Measurements from ENCODE around the gene DMC1. TPM values are rescaled to one million over a fixed set of nuclear protein-coding genes. Genes with fewer than 3 reads are reported as not detected.
A peak's percentile ranks its signal among the peaks of the same experiment; 100 is the strongest.

DMC1 gene
- total and polyA plus RNA-seq, 4 donors, result 0.24 to 2.7 (median 1.8) TPM

DNA sequence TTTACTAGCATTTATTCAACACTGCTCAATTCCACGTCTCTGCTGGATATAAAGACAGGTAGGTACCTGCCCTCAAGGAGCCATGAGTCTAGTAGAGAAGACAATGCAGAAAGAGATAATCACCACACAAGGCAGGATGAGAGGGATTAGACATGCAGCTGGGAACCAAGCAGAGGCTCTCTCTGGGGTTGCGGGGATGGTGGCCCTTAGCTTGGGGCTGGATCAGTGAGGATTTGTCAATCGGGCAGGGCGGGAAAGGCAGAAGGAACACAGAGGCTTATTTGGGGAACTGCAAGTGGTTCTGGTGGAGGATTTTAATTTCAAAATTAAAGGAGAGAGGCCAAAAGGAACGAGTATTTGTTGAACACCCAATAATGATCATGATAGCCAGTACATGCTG, 8.5 kb upstream of the DMC1 start:
- Histone ChIP-seq H3K9me3 (ENCODE audit: control insufficient read depth in 4 of 4, insufficient read depth in 3 of 4, low read length in 3 of 4) (peaks cover 0 to 1% (median 0%) of the 10 kb centered on the region in 4 donors), H3K27ac (ENCODE audit: low read depth in 1 of 2, low read length in 1 of 2) (no peak overlapping the region), H3K4me1 (ENCODE audit: control insufficient read depth in 5 of 5, insufficient read depth in 5 of 5, low read length in 5 of 5) (no peaks in the 10 kb centered on the region), H3K9ac (ENCODE audit: insufficient read depth in 1 of 2, low read length in 2 of 2) (no peak overlapping the region), H3K27me3 (ENCODE audit: control insufficient read depth in 3 of 3, insufficient read depth in 3 of 3, low read length in 2 of 3) (no peaks in the 10 kb centered on the region), H3K36me3 (ENCODE audit: control insufficient read depth in 4 of 4, insufficient read depth in 4 of 4, low read length in 4 of 4) (peaks cover 0 to 2% (median 0%) of the 10 kb centered on the region in 4 donors), H3K4me3 (no peak overlapping the region)
- ATAC-seq (ENCODE audit: insufficient read depth, low FRiP score) (no peak), DNase-seq (no peak)
- 69 to 82% methylated on average over 5 of the region's 5 CpGs for WGBS, 2 donors
- TF ChIP-seq, protein P1, sequence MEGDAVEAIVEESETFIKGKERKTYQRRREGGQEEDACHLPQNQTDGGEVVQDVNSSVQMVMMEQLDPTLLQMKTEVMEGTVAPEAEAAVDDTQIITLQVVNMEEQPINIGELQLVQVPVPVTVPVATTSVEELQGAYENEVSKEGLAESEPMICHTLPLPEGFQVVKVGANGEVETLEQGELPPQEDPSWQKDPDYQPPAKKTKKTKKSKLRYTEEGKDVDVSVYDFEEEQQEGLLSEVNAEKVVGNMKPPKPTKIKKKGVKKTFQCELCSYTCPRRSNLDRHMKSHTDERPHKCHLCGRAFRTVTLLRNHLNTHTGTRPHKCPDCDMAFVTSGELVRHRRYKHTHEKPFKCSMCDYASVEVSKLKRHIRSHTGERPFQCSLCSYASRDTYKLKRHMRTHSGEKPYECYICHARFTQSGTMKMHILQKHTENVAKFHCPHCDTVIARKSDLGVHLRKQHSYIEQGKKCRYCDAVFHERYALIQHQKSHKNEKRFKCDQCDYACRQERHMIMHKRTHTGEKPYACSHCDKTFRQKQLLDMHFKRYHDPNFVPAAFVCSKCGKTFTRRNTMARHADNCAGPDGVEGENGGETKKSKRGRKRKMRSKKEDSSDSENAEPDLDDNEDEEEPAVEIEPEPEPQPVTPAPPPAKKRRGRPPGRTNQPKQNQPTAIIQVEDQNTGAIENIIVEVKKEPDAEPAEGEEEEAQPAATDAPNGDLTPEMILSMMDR (IDR thresholded peaks at IDR 0.05; ENCODE audit: control extremely low read depth, extremely low read depth), result no peak

- peak; percentile 33 to 78 (median 77) for DNase-seq
- H3K9me3 ChIP-seq (ENCODE audit: control insufficient read depth in 4 of 4, insufficient read depth in 3 of 4, low read length in 3 of 4), result no peaks in the 10 kb centered on the region
- no peak overlapping the region for H3K27ac ChIP-seq (ENCODE audit: low read depth in 1 of 2, low read length in 1 of 2)
- TF ChIP-seq, protein P1 (IDR thresholded peaks at IDR 0.05; ENCODE audit: control extremely low read depth, extremely low read depth), result peak; percentile 22
- no peak overlapping the region for H3K9ac ChIP-seq (ENCODE audit: insufficient read depth in 1 of 2, low read length in 2 of 2)
- H3K4me1 ChIP-seq (ENCODE audit: control insufficient read depth in 5 of 5, insufficient read depth in 5 of 5, low read length in 5 of 5), result peaks cover 0 to 26% (median 7%) of the 10 kb centered on the region in 5 donors
- no peaks in the 10 kb centered on the region for H3K36me3 ChIP-seq (ENCODE audit: control insufficient read depth in 4 of 4, insufficient read depth in 4 of 4, low read length in 4 of 4)
- no peak for ATAC-seq (ENCODE audit: insufficient read depth, low FRiP score)
- no peak overlapping the region for H3K4me3 ChIP-seq
- WGBS, 2 donors, result 2 to 3% methylated on average over 3 of the region's 3 CpGs
- H3K27me3 ChIP-seq (ENCODE audit: control insufficient read depth in 3 of 3, insufficient read depth in 3 of 3, low read length in 2 of 3), result no peaks in the 10 kb centered on the region
Observed at GRCh38 chr22:38572065-38572464, 2.1 kb upstream of the DMC1 start.

GRCh38 chr22:38570779-38571364, 889 bp upstream of the DMC1 start:
- 3 to 6% methylated on average over 14 of the region's 14 CpGs for whole genome bisulfite sequencing, 2 donors
- Histone ChIP-seq H3K27me3 (ENCODE audit: control insufficient read depth in 3 of 3, insufficient read depth in 3 of 3, low read length in 2 of 3) (no peaks in the 10 kb centered on the region), H3K36me3 (ENCODE audit: control insufficient read depth in 4 of 4, insufficient read depth in 4 of 4, low read length in 4 of 4) (no peaks in the 10 kb centered on the region), H3K9ac (ENCODE audit: insufficient read depth in 1 of 2, low read length in 2 of 2) (peak overlapping the region; percentile 69), H3K9me3 (ENCODE audit: control insufficient read depth in 4 of 4, insufficient read depth in 3 of 4, low read length in 3 of 4) (no peaks in the 10 kb centered on the region), H3K27ac (ENCODE audit: low read depth in 1 of 2, low read length in 1 of 2) (peak overlapping the region; percentile 56 to 74), H3K4me3 (peak overlapping the region; percentile 56), H3K4me1 (ENCODE audit: control insufficient read depth in 5 of 5, insufficient read depth in 5 of 5, low read length in 5 of 5) (peaks cover 0 to 26% (median 7%) of the 10 kb centered on the region in 5 donors)
- TF ChIP-seq, protein P1 (IDR thresholded peaks at IDR 0.05; ENCODE audit: control extremely low read depth, extremely low read depth), result no peak
- DNase-seq (peak in 1 of 3 donors; percentile 68), ATAC-seq (ENCODE audit: insufficient read depth, low FRiP score) (no peak)

All from lung (tissue), 12 donors.